Loucy (cell line): ENCODE results near the gene KCNMA1.

Experiments used
- H2AFZ ChIP-seq: fragments of 200-600 bp; sonication (generic); 2 replicates; pipeline ENCODE4 v1.6.0; 2016; ENCODE audit warnings: antibody characterized with exemption, mild to moderate bottlenecking, low read length, moderate library complexity
- H3F3A ChIP-seq: fragments of 200-600 bp; 2 replicates; pipeline ENCODE4 v1.6.0; 2016; ENCODE audit warnings: antibody characterized with exemption, low read depth, mild to moderate bottlenecking
- H3K27me3 ChIP-seq: fragments of 200-600 bp; sonication (generic); 2 replicates; pipeline ENCODE4 v1.6.1; 2014; ENCODE audit warnings: low read length, mild to moderate bottlenecking; ENCODE audit not compliant: insufficient read depth, poor library complexity, severe bottlenecking
- H3K36me3 ChIP-seq: fragments of 200-600 bp; sonication (generic); 2 replicates; pipeline ENCODE4 v1.6.1; 2016; ENCODE audit warnings: low read length; ENCODE audit not compliant: insufficient read depth
- H3K4me1 ChIP-seq: fragments of 200-600 bp; sonication (generic); 2 replicates; pipeline ENCODE4 v1.5.1; 2014; ENCODE audit warnings: low read length, mild to moderate bottlenecking; ENCODE audit not compliant: insufficient read depth, poor library complexity, severe bottlenecking
- H3K4me2 ChIP-seq: fragments of 200-600 bp; sonication (generic); 2 replicates; pipeline ENCODE4 v1.6.0; 2014; ENCODE audit warnings: antibody characterized with exemption, low read length, low read depth, mild to moderate bottlenecking; ENCODE audit not compliant: poor library complexity, severe bottlenecking
- H3K4me3 ChIP-seq: fragments of 200-600 bp; sonication (generic); 2 replicates; pipeline ENCODE4 v1.5.1; 2014; ENCODE audit warnings: low read length, mild to moderate bottlenecking, mixed read lengths; ENCODE audit not compliant: poor library complexity, severe bottlenecking
- H3K79me2 ChIP-seq: fragments of 200-600 bp; sonication (generic); 2 replicates; pipeline ENCODE4 v1.6.1; 2014; ENCODE audit warnings: low read length; ENCODE audit not compliant: insufficient read depth
- H3K9ac ChIP-seq: fragments of 200-600 bp; sonication (generic); 2 replicates; pipeline ENCODE4 v1.6.0; 2014; ENCODE audit warnings: mild to moderate bottlenecking, low read depth, low read length, moderate library complexity; ENCODE audit not compliant: poor library complexity, severe bottlenecking
- H3K9me2 ChIP-seq: fragments of 200-600 bp; sonication (generic); replicated peaks from 2 replicates; pipeline ENCODE4 v1.6.1; 2016; ENCODE audit warnings: low read depth, low read length, mixed read lengths
- H3K9me3 ChIP-seq: fragments of 200-600 bp; sonication (generic); 2 replicates; pipeline ENCODE4 v1.6.1; 2014; ENCODE audit warnings: mild to moderate bottlenecking, antibody characterized with exemption, low read length, low read depth; ENCODE audit not compliant: insufficient read depth
- H4K20me1 ChIP-seq: fragments of 200-600 bp; sonication (generic); 2 replicates; pipeline ENCODE4 v1.6.0; 2014; ENCODE audit warnings: antibody characterized with exemption, low read length, mild to moderate bottlenecking; ENCODE audit not compliant: insufficient read depth, poor library complexity, severe bottlenecking
- CTCF ChIP-seq: fragments of 200-600 bp; sonication (generic); conservative IDR thresholded peaks from 2 replicates; pipeline ENCODE4 v1.5.1; 2014; ENCODE audit warnings: mild to moderate bottlenecking, antibody characterized with exemption, low read length
- EZH2phosphoT487 ChIP-seq: fragments of 200-600 bp; IDR thresholded peaks from 2 replicates; pipeline ENCODE4 v1.6.1; 2018; ENCODE audit warnings: antibody characterized with exemption, mild to moderate bottlenecking, moderate library complexity, borderline replicate concordance

The KCNMA1 gene

GRCh38 chr10:77090381-77091356, 546.9 kb downstream of the KCNMA1 start:
- H3K9me3 ChIP-seq = no peaks in the 10 kb centered on the region
- H3F3A ChIP-seq = peaks cover 7% of the 10 kb centered on the region; the same call in 1 of the 2 replicates
- peaks cover 44% of the 10 kb centered on the region for H3K4me1 ChIP-seq
- TF ChIP-seq CTCF (no peak), EZH2phosphoT487 (peak; percentile 91; the same call in 1 of the 2 replicates)
- H3K79me2 ChIP-seq = peaks cover 10% of the 10 kb centered on the region; the same call in 1 of the 2 replicates
- no peaks in the 10 kb centered on the region for H3K36me3 ChIP-seq
- peak overlapping the region; percentile 58 for H3K4me3 ChIP-seq
- no peaks in the 10 kb centered on the region for H4K20me1 ChIP-seq
- H2AFZ ChIP-seq = no peak overlapping the region; the same call in 1 of the 2 replicates
- no peaks in the 10 kb centered on the region for H3K9me2 ChIP-seq
- H3K4me2 ChIP-seq = peak overlapping the region; percentile 75
- no peaks in the 10 kb centered on the region for H3K27me3 ChIP-seq
- peak overlapping the region; percentile 58 for H3K9ac ChIP-seq

- Histone ChIP-seq H3K9me3 (no peaks in the 10 kb centered on the region), H4K20me1 (no peaks in the 10 kb centered on the region), H3K36me3 (no peaks in the 10 kb centered on the region), H3K4me3 (no peak overlapping the region), H3K9me2 (no peaks in the 10 kb centered on the region), H3K4me2 (no peak overlapping the region), H3K79me2 (peaks cover 10% of the 10 kb centered on the region; the same call in 1 of the 2 replicates), H3K9ac (no peak overlapping the region), H2AFZ (no peak overlapping the region), H3K27me3 (no peaks in the 10 kb centered on the region), H3F3A (peaks cover 7% of the 10 kb centered on the region; the same call in 1 of the 2 replicates), H3K4me1 (peaks cover 40% of the 10 kb centered on the region)
- TF ChIP-seq CTCF (no peak), EZH2phosphoT487 (no peak)
Observed at GRCh38 chr10:77087366-77087765, 550.2 kb downstream of the KCNMA1 start.

- Histone ChIP-seq H2AFZ (no peak overlapping the region), H3K4me1 (peaks cover 27% of the 10 kb centered on the region), H3K9me3 (no peaks in the 10 kb centered on the region), H3K27me3 (no peaks in the 10 kb centered on the region), H3K36me3 (no peaks in the 10 kb centered on the region), H3K9me2 (no peaks in the 10 kb centered on the region), H3F3A (peaks cover 3% of the 10 kb centered on the region; the same call in 1 of the 2 replicates), H3K4me3 (no peak overlapping the region), H3K4me2 (no peak overlapping the region), H3K9ac (no peak overlapping the region), H4K20me1 (no peaks in the 10 kb centered on the region), H3K79me2 (peaks cover 10% of the 10 kb centered on the region; the same call in 1 of the 2 replicates)
- TF ChIP-seq CTCF (no peak), EZH2phosphoT487 (no peak)
Observed at GRCh38 chr10:77086081-77086480, 551.5 kb downstream of the KCNMA1 start.
